SHP77 treated with DMSO at 0.1 percent for 48 hours (cell line): ENCODE measurements around the gene CNOT6.
"Not testable (repeated sequence)": the region's sequence is repeated elsewhere in the genome, so short reads cannot be mapped to it uniquely, and the experiment has no call there.

Experiments
- DNase-seq: peaks from one replicate; lab custom pipeline; 2025; lab: John Stamatoyannopoulos, UW

The CNOT6 gene

DNA sequence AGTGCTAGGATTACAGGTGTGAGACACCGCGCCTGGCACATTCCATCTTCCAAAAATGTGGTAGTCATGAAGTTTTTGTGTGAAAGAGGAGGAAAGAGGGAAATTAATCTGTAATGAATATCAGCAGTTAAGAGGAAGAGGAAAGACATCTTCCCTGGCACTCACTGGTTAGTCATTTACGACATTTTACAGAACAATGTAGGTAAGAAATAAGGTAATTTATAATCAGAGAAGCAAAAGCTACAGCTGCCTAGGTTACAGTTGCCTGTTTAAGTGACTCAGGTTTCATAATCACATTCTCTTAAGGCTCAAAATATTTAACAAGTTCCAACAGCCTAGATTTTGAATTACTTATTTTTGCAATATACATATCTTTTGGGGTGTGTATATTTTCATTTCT lies 26.9 kb downstream of the CNOT6 start:
- no peak for DNase-seq

DNA sequence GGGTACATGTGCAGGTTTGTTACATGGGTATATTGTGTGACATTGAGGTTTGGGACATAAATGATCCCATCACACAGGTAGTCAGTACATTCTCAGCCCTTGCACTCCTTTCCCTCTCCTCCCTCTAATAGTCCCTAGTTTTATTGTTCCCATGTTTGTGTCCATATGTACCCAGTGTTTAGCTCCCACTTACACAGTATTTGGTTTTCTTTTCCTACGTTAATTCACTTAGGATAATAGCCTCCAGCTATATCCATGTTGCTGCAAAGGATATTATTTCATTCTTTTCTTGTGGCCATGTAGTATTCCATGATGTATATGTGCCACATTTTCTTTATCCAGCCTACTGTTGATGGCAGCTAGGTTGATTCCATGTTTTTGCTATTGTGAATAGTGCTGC lies 27.4 kb downstream of the CNOT6 start:
- DNase-seq, result no peak

DNA sequence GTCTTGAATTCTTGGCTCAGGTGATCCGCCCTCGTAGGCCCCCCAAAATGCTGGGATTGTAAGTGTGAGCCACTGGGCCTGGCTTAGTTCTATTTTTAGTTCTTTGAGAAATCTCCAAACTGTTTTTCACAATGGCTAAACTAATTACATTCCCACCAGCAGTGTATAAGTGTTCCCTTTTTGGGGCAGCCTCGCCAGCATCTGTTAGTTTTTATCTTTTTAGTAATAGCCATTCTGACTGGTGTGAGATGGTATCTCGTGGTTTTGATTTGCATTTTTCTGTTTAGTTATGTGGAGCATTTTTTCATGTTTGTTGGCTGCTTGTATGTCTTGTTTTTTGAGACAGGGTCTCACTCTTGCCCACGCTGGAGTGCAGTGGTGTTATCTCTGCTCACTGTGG lies 28.2 kb downstream of the CNOT6 start:
- no peak for DNase-seq

GRCh38 chr5:180523629-180524466 lies 29.7 kb downstream of the CNOT6 start:
- no peak for DNase-seq

- no peak for DNase-seq
Observed at GRCh38 chr5:180525399-180525798, 31.2 kb downstream of the CNOT6 start.

DNA sequence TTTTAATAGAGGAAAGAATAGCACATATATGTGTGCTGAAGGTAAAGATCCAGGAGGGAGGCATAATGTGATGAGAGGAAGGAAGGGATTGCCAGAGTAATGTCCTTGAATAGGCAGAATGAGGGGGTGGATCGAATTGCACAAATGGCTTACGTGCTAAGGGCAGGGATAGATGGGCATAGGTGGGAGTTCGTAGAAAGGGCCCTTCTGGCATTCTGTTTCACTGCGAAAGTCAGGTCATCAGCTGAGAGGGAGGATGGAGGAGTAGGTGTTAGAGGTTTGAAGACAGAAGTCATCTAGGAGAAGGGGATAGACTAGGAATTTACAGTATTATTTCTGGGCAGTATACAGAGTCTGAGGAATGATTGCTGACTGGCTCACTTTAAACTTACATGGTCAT lies 32.1 kb downstream of the CNOT6 start:
- no peak for DNase-seq

DNA sequence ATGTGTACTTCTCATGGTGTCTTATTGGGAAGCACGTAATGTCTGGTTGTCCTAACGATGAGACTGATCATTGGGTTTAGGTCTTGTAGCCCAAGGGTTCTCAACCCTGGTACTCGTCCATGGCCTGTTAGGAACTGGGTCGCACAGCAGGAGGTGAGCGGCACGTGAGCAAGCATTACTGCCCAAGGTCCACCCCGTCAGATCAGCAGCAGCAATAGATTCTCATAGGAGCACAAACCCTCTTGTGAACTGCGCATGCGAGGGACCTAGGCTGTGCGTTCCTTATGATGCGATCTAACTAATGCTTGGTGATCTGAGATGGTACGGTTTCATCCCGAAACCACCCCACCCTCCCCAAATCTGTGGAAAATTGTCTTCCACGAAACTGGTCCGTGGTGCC lies 33.5 kb downstream of the CNOT6 start:
- no peak for DNase-seq

DNA sequence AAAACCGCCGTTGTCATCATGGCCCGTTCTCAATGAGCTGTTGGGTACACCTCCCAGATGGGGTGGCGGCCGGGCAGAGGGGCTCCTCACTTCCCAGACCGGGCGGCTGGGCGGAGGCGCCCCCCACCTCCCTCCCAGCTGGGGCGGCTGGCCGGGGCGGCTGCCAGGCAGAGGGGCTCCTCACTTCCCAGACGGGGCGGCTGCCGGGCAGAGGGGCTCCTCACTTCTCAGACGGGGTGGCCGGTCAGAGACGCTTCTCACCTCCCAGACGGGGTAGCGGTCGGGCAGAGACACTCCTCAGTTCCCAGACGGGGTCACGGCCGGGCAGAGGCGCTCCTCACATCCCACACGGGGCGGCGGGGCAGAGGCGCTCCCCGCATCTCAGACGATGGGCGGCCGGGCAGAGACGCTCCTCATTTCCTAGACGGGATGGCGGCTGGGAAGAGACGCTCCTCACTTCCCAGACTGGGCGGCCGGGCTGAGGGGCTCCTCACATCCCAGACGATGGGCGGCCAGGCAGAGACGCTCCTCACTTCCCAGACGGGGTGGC lies 36.9 kb downstream of the CNOT6 start:
- not testable (repeated sequence) for DNase-seq

- no peak for DNase-seq
Observed at GRCh38 chr5:180532268-180532667, 38.1 kb downstream of the CNOT6 start.

DNA sequence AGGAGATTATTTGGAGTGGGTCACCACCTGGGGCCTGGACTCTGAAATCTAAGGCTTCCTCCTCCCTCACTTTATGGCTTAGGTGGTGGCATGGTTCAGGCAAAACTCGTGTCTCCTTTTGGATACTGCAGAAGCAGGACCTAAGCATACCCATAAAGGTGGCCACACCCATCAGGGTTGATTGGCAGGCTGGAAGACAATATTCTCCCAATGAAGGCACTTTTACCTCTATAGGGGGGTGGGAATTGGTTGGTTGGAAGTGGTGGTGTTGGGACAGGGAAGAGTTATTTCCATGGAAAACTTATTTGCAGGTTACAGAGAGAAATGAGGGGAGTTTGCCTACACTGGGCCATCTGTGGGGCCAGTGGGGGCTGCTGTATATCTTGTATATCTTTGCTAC lies 39.7 kb downstream of the CNOT6 start:
- DNase-seq, result no peak

DNA sequence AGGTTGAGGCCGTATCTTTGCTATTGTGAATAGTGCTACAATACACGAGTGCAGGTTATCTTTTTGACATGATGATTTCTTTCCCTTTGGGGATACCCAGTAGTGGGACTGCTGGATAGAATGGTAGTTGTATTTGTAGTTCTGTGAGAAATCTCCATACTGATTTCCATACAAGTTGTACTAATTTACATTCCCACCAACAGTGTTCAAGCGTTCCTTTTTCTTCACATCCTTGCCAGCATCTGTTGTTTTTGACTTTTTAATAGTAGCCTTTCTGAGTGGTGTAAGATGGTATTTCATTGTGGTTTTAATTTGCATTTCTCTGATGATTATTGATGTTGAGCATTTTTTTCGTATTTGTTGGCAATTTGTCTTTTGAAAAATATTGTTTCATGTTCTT lies 41.4 kb downstream of the CNOT6 start:
- no peak for DNase-seq

- DNase-seq, result no peak
Observed at GRCh38 chr5:180540050-180540694, 46.0 kb downstream of the CNOT6 start.

- no peak for DNase-seq
Observed at GRCh38 chr5:180541710-180542109, 47.5 kb downstream of the CNOT6 start.

GRCh38 chr5:180545248-180545647 lies 51.1 kb downstream of the CNOT6 start:
- DNase-seq, result no peak

DNA sequence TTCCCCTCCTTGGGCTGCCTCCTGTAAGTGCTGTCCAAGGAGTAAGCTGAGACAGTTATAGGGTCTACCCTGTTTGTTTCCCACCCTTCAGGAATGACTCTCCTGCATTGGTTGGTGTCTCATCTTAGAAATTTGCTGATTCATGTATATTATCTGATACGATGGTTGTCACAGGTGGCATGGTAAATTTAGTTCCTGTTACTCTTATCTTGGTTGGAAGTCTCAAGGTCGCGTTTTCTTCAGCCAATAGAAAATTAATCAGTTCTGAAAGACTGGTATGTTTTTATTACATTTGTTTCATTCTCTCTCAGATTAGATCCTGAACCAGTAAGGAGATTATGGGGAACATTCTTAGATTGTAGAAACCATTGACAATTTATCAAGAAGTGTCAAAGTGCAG lies 54.4 kb downstream of the CNOT6 start:
- no peak for DNase-seq

DNA sequence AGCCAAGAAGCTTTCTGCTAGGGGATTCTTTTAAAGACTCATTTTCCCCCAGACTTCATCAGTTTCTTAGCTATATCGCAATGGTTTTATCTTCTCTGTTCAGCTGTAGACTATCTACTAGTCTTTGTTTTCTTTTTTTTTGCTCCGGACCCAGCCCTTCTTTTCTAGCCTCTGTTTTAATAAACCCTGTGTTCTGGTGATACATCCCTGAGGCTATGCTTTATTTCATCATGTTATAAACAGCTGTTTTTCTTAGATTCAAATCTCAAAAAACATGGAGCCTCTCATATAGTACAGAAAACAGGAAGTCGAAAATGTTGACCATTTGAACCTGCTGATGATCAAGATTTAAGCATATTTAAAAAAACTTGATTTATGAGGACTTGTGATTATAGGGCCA lies 59.4 kb downstream of the CNOT6 start:
- DNase-seq, result no peak

- no peak for DNase-seq
Observed at GRCh38 chr5:180555168-180555921, 61.2 kb downstream of the CNOT6 start.

DNA sequence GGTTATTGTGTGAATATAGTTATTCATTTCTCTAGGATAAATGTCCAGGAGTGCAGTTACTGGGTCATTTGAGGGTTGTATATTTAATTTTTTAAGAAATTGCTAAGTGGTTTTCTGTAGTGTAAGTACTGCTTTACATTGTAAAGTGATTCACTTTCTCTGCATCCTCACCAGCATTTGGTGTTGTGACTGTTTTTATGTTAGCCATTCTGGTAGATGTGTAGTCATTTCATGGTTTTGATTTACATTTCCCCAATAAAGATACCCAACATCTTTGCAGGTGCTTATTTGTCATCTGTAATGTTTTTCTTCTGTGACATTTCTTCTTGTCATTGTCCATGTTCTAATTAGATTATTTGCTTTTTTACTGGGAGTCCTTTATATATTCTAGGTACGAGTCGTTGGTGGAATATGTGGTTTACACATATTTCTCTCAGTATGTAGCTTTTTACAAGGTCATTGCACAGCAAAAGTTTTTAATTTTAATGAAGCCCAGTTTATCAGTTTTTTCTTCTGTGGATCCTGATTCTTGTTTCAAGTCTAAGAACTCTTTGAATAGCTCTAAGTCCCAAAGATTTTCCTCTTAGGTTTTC lies 63.1 kb downstream of the CNOT6 start:
- DNase-seq, result no peak

DNA sequence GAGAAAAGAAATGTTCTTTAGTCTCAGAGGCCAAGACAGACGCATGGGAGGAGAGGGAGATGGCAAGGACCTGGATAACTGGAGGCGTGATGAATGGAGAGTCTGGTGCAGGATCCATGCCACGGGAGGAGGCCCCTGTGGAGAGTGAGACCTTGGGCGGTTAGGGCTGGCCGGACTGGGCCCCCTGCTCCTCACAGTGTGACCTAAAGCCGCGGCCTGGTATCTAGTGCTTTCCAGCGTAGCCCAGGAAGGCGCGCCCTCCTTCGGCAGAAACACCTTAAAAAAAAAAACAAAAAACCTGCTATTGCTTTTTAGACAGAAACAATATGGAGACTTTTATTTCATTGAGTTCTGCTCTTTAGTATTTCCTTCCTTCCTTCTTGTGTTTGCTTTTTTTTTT lies 64.1 kb downstream of the CNOT6 start:
- no peak for DNase-seq

DNA sequence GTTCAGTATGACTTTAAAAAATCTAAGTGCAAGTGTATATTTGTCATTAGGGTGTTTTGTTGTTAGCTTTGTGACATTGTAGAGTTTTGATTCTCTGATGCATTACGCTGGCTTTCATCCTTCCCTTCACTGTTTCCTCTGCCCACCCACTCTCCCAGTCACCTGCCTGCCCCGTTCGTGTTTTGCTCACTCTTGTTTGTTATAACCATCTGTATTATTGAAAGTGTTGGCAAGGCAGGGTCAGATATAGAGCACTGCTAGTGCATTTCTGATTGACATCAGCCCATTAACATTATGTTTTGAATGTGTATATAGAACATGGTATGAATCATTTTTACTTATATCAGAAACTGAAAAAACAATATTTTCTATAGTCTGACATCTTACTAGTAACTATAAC lies 69.8 kb downstream of the CNOT6 start:
- no peak for DNase-seq

DNA sequence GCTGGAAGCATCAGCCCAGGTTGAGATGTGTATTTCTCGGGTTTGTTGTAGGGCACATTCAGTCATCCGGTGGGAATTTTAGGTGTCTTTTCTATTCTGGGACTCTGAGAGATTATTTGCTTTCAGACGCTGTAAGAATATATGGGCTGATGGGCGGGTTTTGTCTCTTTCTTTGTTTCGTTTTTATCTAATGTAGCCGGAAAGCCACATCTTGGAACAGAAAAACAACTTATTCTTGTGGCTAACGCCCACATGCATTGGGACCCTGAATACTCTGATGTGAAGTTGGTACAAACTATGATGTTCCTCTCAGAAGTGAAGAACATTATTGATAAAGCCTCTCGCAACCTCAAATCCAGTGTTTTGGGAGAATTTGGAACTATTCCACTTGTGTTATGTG lies 74.7 kb downstream of the CNOT6 start:
- DNase-seq, result no peak

GRCh38 chr5:180575571-180575970 lies 81.4 kb downstream of the CNOT6 start:
- no peak for DNase-seq
